Measurements from ENCODE around the gene HBA1. TPM values are rescaled to one million over a fixed set of nuclear protein-coding genes. Genes with fewer than 3 reads are reported as not detected.
"Not testable (repeated sequence)": the region's sequence is repeated elsewhere in the genome, so short reads cannot be mapped to it uniquely, and the experiment has no call there.

HBA1 gene
- total RNA-seq, 3 donors from 2014 or later (not counting 1 experiment from before 2014, with no cell fraction given), result 16.9 TPM; not detected in 2

DNA sequence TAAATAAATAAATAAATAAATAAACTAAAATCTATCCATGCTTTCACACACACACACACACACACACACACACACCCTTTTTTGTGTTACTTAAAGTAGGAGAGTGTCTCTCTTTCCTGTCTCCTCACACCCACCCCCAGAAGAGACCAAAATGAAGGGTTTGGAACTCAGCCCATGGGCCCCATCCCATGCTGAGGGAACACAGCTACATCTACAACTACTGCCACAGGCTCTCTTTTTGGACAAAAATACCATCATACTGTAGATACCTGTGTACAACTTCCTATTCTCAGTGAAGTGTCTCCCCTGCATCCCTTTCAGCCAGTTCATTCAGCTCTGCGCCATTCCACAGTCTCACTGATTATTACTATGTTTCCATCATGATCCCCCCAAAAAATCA is 5.7 kb upstream of the HBA1 start:
- Mint-ChIP-seq H3K36me3 (no peaks in the 10 kb centered on the region), H3K27ac (no peak overlapping the region), H3K27me3 (ENCODE audit: low read depth in 2 of 2) (peaks cover 19 to 49% of the 10 kb centered on the region in 2 donors), H3K9me3 (no peaks in the 10 kb centered on the region), H3K4me1 (peaks cover 0 to 13% of the 10 kb centered on the region in 2 donors), H3K4me3 (no peak overlapping the region)
- WGBS (ENCODE audit: insufficient coverage), result 71% methylated on average over 1 of the region's 1 CpG
- Histone ChIP-seq H3K27me3 (ENCODE audit: control insufficient read depth, insufficient read depth, low read length) (peaks cover 31% of the 10 kb centered on the region), H3K4me1 (ENCODE audit: control insufficient read depth, insufficient read depth, low read length) (peaks cover 17% of the 10 kb centered on the region), H3K27ac (ENCODE audit: low read length) (no peak overlapping the region), H3K9me3 (ENCODE audit: control insufficient read depth, insufficient read depth, low read length) (no peaks in the 10 kb centered on the region), H3K4me3 (ENCODE audit: low read length) (no peak overlapping the region), H3K36me3 (ENCODE audit: control insufficient read depth, insufficient read depth, low read length) (no peaks in the 10 kb centered on the region)
- intact Hi-C loops (cut with micrococcal nuclease), result no loop called here
- ATAC-seq (no peak), DNase-seq (no peak)
- TF ChIP-seq, protein P1, sequence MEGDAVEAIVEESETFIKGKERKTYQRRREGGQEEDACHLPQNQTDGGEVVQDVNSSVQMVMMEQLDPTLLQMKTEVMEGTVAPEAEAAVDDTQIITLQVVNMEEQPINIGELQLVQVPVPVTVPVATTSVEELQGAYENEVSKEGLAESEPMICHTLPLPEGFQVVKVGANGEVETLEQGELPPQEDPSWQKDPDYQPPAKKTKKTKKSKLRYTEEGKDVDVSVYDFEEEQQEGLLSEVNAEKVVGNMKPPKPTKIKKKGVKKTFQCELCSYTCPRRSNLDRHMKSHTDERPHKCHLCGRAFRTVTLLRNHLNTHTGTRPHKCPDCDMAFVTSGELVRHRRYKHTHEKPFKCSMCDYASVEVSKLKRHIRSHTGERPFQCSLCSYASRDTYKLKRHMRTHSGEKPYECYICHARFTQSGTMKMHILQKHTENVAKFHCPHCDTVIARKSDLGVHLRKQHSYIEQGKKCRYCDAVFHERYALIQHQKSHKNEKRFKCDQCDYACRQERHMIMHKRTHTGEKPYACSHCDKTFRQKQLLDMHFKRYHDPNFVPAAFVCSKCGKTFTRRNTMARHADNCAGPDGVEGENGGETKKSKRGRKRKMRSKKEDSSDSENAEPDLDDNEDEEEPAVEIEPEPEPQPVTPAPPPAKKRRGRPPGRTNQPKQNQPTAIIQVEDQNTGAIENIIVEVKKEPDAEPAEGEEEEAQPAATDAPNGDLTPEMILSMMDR (IDR thresholded peaks at IDR 0.05), result no peak

DNA sequence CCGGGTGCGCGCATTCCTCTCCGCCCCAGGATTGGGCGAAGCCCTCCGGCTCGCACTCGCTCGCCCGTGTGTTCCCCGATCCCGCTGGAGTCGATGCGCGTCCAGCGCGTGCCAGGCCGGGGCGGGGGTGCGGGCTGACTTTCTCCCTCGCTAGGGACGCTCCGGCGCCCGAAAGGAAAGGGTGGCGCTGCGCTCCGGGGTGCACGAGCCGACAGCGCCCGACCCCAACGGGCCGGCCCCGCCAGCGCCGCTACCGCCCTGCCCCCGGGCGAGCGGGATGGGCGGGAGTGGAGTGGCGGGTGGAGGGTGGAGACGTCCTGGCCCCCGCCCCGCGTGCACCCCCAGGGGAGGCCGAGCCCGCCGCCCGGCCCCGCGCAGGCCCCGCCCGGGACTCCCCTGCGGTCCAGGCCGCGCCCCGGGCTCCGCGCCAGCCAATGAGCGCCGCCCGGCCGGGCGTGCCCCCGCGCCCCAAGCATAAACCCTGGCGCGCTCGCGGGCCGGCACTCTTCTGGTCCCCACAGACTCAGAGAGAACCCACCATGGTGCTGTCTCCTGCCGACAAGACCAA is 4.0 kb upstream of the HBA1 start, which contains the start of gene HBA2:
HBA2 (plus strand) TSS at position 503 of the 568 bp plus-strand sequence; CDS start at position 540, 37 bp downstream.
- Mint-ChIP-seq H3K27me3 (ENCODE audit: low read depth in 2 of 2) (peaks cover 19 to 41% of the 10 kb centered on the region in 2 donors), H3K4me3 (peak within 1 kb of the TSS; percentile 54)
- H3K9me3 ChIP-seq (ENCODE audit: control insufficient read depth, insufficient read depth, low read length); H3K36me3 ChIP-seq (ENCODE audit: control insufficient read depth, insufficient read depth, low read length); H3K36me3 Mint-ChIP-seq; H3K4me3 ChIP-seq (ENCODE audit: low read length); H3K4me1 Mint-ChIP-seq; H3K27ac ChIP-seq (ENCODE audit: low read length); H3K9me3 Mint-ChIP-seq; intact Hi-C loops (cut with micrococcal nuclease); H3K27ac Mint-ChIP-seq; H3K4me1 ChIP-seq (ENCODE audit: control insufficient read depth, insufficient read depth, low read length); DNase-seq: not testable (repeated sequence)
- WGBS (ENCODE audit: insufficient coverage), result no CpG with 5 or more reads among the region's 74 CpGs
- peak in 2 of 3 donors; percentile 53 to 66 for ATAC-seq
- H3K27me3 ChIP-seq (ENCODE audit: control insufficient read depth, insufficient read depth, low read length), result peaks cover 24% of the 10 kb centered on the region

DNA sequence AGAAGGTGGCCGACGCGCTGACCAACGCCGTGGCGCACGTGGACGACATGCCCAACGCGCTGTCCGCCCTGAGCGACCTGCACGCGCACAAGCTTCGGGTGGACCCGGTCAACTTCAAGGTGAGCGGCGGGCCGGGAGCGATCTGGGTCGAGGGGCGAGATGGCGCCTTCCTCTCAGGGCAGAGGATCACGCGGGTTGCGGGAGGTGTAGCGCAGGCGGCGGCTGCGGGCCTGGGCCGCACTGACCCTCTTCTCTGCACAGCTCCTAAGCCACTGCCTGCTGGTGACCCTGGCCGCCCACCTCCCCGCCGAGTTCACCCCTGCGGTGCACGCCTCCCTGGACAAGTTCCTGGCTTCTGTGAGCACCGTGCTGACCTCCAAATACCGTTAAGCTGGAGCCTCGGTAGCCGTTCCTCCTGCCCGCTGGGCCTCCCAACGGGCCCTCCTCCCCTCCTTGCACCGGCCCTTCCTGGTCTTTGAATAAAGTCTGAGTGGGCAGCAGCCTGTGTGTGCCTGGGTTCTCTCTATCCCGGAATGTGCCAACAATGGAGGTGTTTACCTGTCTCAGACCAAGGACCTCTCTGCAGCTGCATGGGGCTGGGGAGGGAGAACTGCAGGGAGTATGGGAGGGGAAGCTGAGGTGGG is 3.1 kb upstream of the HBA1 start:
- peaks cover 27 to 45% of the 10 kb centered on the region in 2 donors for H3K27me3 Mint-ChIP-seq (ENCODE audit: low read depth in 2 of 2)
- H3K4me3 Mint-ChIP-seq, result peak overlapping the region; percentile 54
- DNase-seq; H3K36me3 ChIP-seq (ENCODE audit: control insufficient read depth, insufficient read depth, low read length); intact Hi-C loops (cut with micrococcal nuclease); H3K36me3 Mint-ChIP-seq; H3K27ac ChIP-seq (ENCODE audit: low read length); ATAC-seq; H3K4me3 ChIP-seq (ENCODE audit: low read length); H3K9me3 ChIP-seq (ENCODE audit: control insufficient read depth, insufficient read depth, low read length); H3K4me1 ChIP-seq (ENCODE audit: control insufficient read depth, insufficient read depth, low read length); H3K9me3 Mint-ChIP-seq; H3K4me1 Mint-ChIP-seq; H3K27ac Mint-ChIP-seq: not testable (repeated sequence)
- H3K27me3 ChIP-seq (ENCODE audit: control insufficient read depth, insufficient read depth, low read length), result peaks cover 24% of the 10 kb centered on the region
- 16% methylated on average over 29 of the region's 44 CpGs for WGBS (ENCODE audit: insufficient coverage)

DNA sequence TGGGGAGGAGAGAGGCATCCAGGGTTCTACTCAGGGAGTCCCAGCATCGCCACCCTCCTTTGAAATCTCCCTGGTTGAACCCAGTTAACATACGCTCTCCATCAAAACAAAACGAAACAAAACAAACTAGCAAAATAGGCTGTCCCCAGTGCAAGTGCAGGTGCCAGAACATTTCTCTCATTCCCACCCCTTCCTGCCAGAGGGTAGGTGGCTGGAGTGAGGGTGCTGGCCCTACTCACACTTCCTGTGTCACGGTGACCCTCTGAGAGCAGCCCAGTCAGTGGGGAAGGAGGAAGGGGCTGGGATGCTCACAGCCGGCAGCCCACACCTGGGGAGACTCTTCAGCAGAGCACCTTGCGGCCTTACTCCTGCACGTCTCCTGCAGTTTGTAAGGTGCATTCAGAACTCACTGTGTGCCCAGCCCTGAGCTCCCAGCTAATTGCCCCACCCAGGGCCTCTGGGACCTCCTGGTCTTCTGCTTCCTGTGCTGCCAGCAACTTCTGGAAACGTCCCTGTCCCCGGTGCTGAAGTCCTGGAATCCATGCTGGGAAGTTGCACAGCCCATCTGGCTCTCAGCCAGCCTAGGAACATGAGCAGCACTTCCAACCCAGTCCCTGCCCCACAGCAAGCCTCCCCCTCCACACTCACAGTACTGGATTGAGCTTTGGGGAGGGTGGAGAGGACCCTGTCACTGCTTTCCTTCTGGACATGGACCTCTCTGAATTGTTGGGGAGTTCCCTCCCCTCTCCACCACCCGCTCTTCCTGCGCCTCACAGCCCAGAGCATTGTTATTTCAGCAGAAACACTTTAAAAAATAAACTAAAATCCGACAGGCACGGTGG is 2.3 kb upstream of the HBA1 start:
- H3K4me3 Mint-ChIP-seq, result peak overlapping the region; percentile 49
- H3K4me1 Mint-ChIP-seq; H3K4me3 ChIP-seq (ENCODE audit: low read length); H3K27ac Mint-ChIP-seq; ATAC-seq; H3K9me3 ChIP-seq (ENCODE audit: control insufficient read depth, insufficient read depth, low read length); H3K4me1 ChIP-seq (ENCODE audit: control insufficient read depth, insufficient read depth, low read length); H3K9me3 Mint-ChIP-seq; DNase-seq; H3K36me3 Mint-ChIP-seq; H3K36me3 ChIP-seq (ENCODE audit: control insufficient read depth, insufficient read depth, low read length); H3K27ac ChIP-seq (ENCODE audit: low read length); intact Hi-C loops (cut with micrococcal nuclease): not testable (repeated sequence)
- 14% methylated on average over 6 of the region's 13 CpGs for WGBS (ENCODE audit: insufficient coverage)
- peaks cover 29 to 42% of the 10 kb centered on the region in 2 donors for H3K27me3 Mint-ChIP-seq (ENCODE audit: low read depth in 2 of 2)
- H3K27me3 ChIP-seq (ENCODE audit: control insufficient read depth, insufficient read depth, low read length), result peaks cover 27% of the 10 kb centered on the region
